HCT116 (cell line): ENCODE measurements around the gene H2AZ2. TPM values are rescaled to one million over a fixed set of nuclear protein-coding genes. Genes with fewer than 3 reads are reported as not detected.

Source experiments
- ATAC-seq: fragments of 200-7000 bp; cut with Tn5 transposase; 2 replicates; pipeline ENCODE4 v1.9.1; 2020; ENCODE audit warnings: mild to moderate bottlenecking, moderate library complexity
- BruUV-seq: library from RNA; stranded (reverse); fragments of 400-500 nt; replicated peaks from 2 replicates; lab custom pipeline; 2021; lab: Mats Ljungman, UMichigan
- CTCF ChIA-PET: fragments of 300-600 bp; sonication (Branson Sonifier 250); formaldehyde crosslinking; loops from one replicate; lab custom pipeline; 2021; ENCODE audit warnings: antibody characterized with exemption; lab: Charles Lee
- POLR2A ChIA-PET: fragments of 300-600, 350-600 bp; sonication (Branson Sonifier 250); formaldehyde crosslinking; loops from one replicate; lab custom pipeline; 2021; ENCODE audit warnings: antibody characterized with exemption; lab: Charles Lee
- RAD21 ChIA-PET, 2 experiments: fragments of 300-600 bp; sonication (Branson Sonifier 250); formaldehyde crosslinking; loops; one replicate each; lab custom pipeline; 2023; ENCODE audit warnings: low total read pairs in 2 of 2; ENCODE audit not compliant: uncharacterized antibody in 2 of 2, unreplicated experiment in 2 of 2, low non-redundant PET in 1 of 2; lab: Charles Lee
- DNase-seq: peaks from one replicate; pipeline ENCODE4 v3.0.0-alpha.2; 2010; ENCODE audit warnings: low read depth, low spot score
- H2AFZ ChIP-seq: fragments of 200-600 bp; shearing (Covaris generic), sonication (generic); 2 replicates; pipeline ENCODE4 v1.6.1; 2017; ENCODE audit warnings: low read depth, mixed run types, mixed read lengths, antibody characterized with exemption, low read length; ENCODE audit not compliant: poor library complexity, severe bottlenecking
- H3K27ac ChIP-seq: 2 replicates; pipeline ENCODE4 v1.5.1; 2012; ENCODE audit warnings: low read depth, low read length
- H3K27me3 ChIP-seq: fragments of 200-600 bp; sonication (generic); 2 replicates; pipeline ENCODE4 v1.6.1; 2016; ENCODE audit warnings: mixed run types, low read length, mixed read lengths; ENCODE audit not compliant: insufficient read depth
- H3K36me3 ChIP-seq, 2 experiments: fragments of 200-500 bp in 1 of 2; fragments of 200-600 bp in 1 of 2; sonication (Bioruptor generic) in 1 of 2; sonication (generic) in 1 of 2; 2 replicates each; pipeline versions ENCODE4 v1.5.1 to v1.6.1; 2014 to 2016; ENCODE audit warnings: low read length in 2 of 2, inconsistent platforms in 1 of 2, mixed read lengths in 1 of 2, mixed run types in 1 of 2; ENCODE audit not compliant: insufficient read depth in 2 of 2, control insufficient read depth in 1 of 2
- H3K4me1 ChIP-seq, 2 experiments: fragments of 200-600 bp in 1 of 2; sonication (generic) in 1 of 2; 2 replicates each; pipeline versions ENCODE4 v1.5.1 to v1.6.1; 2012 to 2017; ENCODE audit warnings: low read length in 2 of 2, inconsistent platforms in 1 of 2, mild to moderate bottlenecking in 1 of 2, mixed read lengths in 1 of 2, mixed run types in 1 of 2, moderate library complexity in 1 of 2; ENCODE audit not compliant: insufficient read depth in 2 of 2, control insufficient read depth in 1 of 2
- H3K4me2 ChIP-seq: fragments of 200-600 bp; sonication (generic); 2 replicates; pipeline ENCODE4 v1.6.1; 2017; ENCODE audit warnings: mixed run types, low read length, mixed read lengths
- H3K4me3 ChIP-seq, 2 experiments: fragments of 200-600 bp in 1 of 2; sonication (generic) in 1 of 2; replicated peaks in 1 of 2; 2 replicates each; pipeline ENCODE4 v1.5.1; 2011 to 2016; ENCODE audit warnings: low read length in 2 of 2, control low read depth in 1 of 2, low read depth in 1 of 2, mild to moderate bottlenecking in 1 of 2, mixed read lengths in 1 of 2, mixed run types in 1 of 2
- H3K79me2 ChIP-seq: fragments of 200-600 bp; sonication (generic); 2 replicates; pipeline ENCODE4 v1.6.1; 2017; ENCODE audit warnings: mild to moderate bottlenecking, mixed run types, low read length, moderate library complexity, mixed read lengths; ENCODE audit not compliant: insufficient read depth
- H3K9ac ChIP-seq: fragments of 200-600 bp; sonication (generic); 2 replicates; pipeline ENCODE4 v1.6.1; 2016; ENCODE audit warnings: low read length, mixed read lengths
- H3K9me2 ChIP-seq: fragments of 200-600 bp; sonication (generic), shearing (Covaris generic); 2 replicates; pipeline ENCODE4 v1.6.1; 2017; ENCODE audit warnings: mixed run types, mild to moderate bottlenecking, moderate library complexity; ENCODE audit not compliant: insufficient read depth
- H3K9me3 ChIP-seq, 2 experiments: fragments of 200-500 bp in 1 of 2; fragments of 200-600 bp in 1 of 2; sonication (Bioruptor generic) in 1 of 2; sonication (generic) in 1 of 2; 2 replicates each; pipeline ENCODE4 v1.6.1; 2014 to 2017; ENCODE audit warnings: low read length in 2 of 2, mixed read lengths in 2 of 2, inconsistent platforms in 1 of 2, low read depth in 1 of 2, mild to moderate bottlenecking in 1 of 2, mixed run types in 1 of 2, moderate library complexity in 1 of 2; ENCODE audit not compliant: control insufficient read depth in 1 of 2, insufficient read depth in 1 of 2
- H4K20me1 ChIP-seq: fragments of 200-600 bp; sonication (generic), shearing (Covaris generic); 2 replicates; pipeline ENCODE4 v1.6.1; 2017; ENCODE audit warnings: mixed run types, mild to moderate bottlenecking, moderate library complexity; ENCODE audit not compliant: insufficient read depth
- ATF3 ChIP-seq: IDR thresholded peaks from 2 replicates; pipeline ENCODE4 v1.6.1; 2012
- CEBPB ChIP-seq: IDR thresholded peaks from 2 replicates; pipeline ENCODE4 v1.6.1; 2012; ENCODE audit warnings: low read depth
- CTCF ChIP-seq, 3 experiments: fragments of 200-600 bp in 1 of 3; sonication (generic) in 1 of 3; IDR thresholded peaks in 2 of 3; conservative IDR thresholded peaks in 1 of 3; 2 replicates each; pipeline ENCODE4 v1.5.1; 2012 to 2017; ENCODE audit warnings: low read depth in 2 of 3, low read length in 2 of 3, antibody characterized with exemption in 1 of 3, borderline replicate concordance in 1 of 3, control low read depth in 1 of 3, mild to moderate bottlenecking in 1 of 3, mixed read lengths in 1 of 3, mixed run types in 1 of 3, moderate library complexity in 1 of 3; ENCODE audit not compliant: insufficient read depth in 1 of 3
- ELF1 ChIP-seq: IDR thresholded peaks from 2 replicates; pipeline ENCODE4 v1.6.1; 2012; ENCODE audit warnings: low read depth, borderline replicate concordance
- EZH2 ChIP-seq: fragments of 200-600 bp; sonication (generic); IDR thresholded peaks from 2 replicates; pipeline ENCODE4 v1.6.1; 2017; ENCODE audit warnings: antibody characterized with exemption, mixed run types
- EZH2phosphoT487 ChIP-seq: fragments of 200-600 bp; IDR thresholded peaks from 2 replicates; pipeline ENCODE4 v1.6.1; 2018; ENCODE audit warnings: antibody characterized with exemption, borderline replicate concordance
- POLR2A ChIP-seq: IDR thresholded peaks from 2 replicates; pipeline ENCODE4 v1.7.0; 2011; ENCODE audit warnings: borderline replicate concordance; ENCODE audit not compliant: insufficient read depth, insufficient read length; ENCODE audit errors: extremely low read depth
- POLR2AphosphoS5 ChIP-seq: IDR thresholded peaks from 2 replicates; pipeline ENCODE4 v1.6.1; 2011; ENCODE audit warnings: mild to moderate bottlenecking, low read depth, low read length, moderate library complexity
- RAD21 ChIP-seq: IDR thresholded peaks from 2 replicates; pipeline ENCODE4 v1.6.1; 2012; ENCODE audit warnings: low read depth, mild to moderate bottlenecking
- SIN3A ChIP-seq: IDR thresholded peaks from 2 replicates; pipeline ENCODE4 v1.6.1; 2012; ENCODE audit warnings: low read depth
- SP1 ChIP-seq: IDR thresholded peaks from 2 replicates; pipeline ENCODE4 v1.6.1; 2012; ENCODE audit warnings: low read depth
- TCF7L2 ChIP-seq: IDR thresholded peaks from 2 replicates; pipeline ENCODE4 v1.7.0; 2011; ENCODE audit warnings: borderline replicate concordance, inconsistent platforms; ENCODE audit not compliant: insufficient read depth, insufficient read length; ENCODE audit errors: extremely low read depth
- YY1 ChIP-seq: IDR thresholded peaks from 2 replicates; pipeline ENCODE4 v1.6.1; 2011; ENCODE audit warnings: low read length, low read depth, moderate library complexity, mild to moderate bottlenecking; ENCODE audit not compliant: insufficient replicate concordance; ENCODE audit errors: extremely low read depth
- ZFX ChIP-seq: fragments of 450-650 bp; IDR thresholded peaks from 2 replicates; pipeline ENCODE4 v1.6.1; 2017
- ZNF274 ChIP-seq: fragments of 200-500 bp; sonication (Bioruptor generic); IDR thresholded peaks from 2 replicates; pipeline ENCODE4 v1.6.1; 2014; ENCODE audit warnings: mild to moderate bottlenecking, low read depth, low read length, inconsistent platforms
- intact Hi-C: fragments of 100-400 bp; cut with micrococcal nuclease; formaldehyde crosslinking; loops from 2 replicates; pipeline ENCODE4 v1.10.0; 2022
- total RNA-seq: library from RNA; stranded (reverse); gene quantifications from one replicate; pipeline ENCODE4 v1.2.1, GENCODE V29; 2021; ENCODE audit not compliant: unreplicated experiment
- TF ChIP-seq, protein P1 (sequence below): IDR thresholded peaks from 2 replicates; pipeline ENCODE4 v1.6.1; 2012

The H2AZ2 gene
- total RNA-seq, 1 experiment from 2014 or later, result 226 TPM

DNA sequence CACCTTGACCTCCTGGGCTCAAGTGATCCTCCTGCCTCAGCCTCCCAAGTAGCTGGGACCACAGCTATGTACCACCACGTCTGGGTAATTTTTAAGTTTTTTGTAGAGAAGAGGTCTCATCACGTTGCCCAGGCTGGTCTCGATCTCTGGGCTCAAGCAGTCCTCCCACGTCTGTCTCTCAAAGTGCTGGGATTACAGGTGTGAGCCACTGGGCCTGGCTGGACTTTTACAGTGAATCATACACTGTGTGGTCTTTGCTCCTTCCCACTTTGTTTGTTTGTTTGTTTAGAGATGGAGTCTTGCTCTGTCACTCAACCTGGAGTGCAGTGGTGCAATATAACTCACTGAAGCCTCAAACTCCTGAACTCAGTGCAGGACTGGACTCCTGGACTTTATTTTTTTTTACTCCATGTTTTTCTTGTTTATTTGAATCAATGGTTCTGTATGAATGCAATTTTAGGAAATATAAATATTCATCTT, 38.9 kb downstream of the H2AZ2 start:
- Histone ChIP-seq H3K9me2 (no peaks in the 10 kb centered on the region), H3K9ac (no peak overlapping the region), H3K4me1 (peaks cover 12 to 15% of the 10 kb centered on the region in 2 experiments), H3K9me3 (no peaks in the 10 kb centered on the region), H3K27me3 (no peaks in the 10 kb centered on the region), H3K4me3 (no peak overlapping the region), H3K4me2 (no peak overlapping the region), H2AFZ (no peak overlapping the region), H4K20me1 (no peaks in the 10 kb centered on the region), H3K36me3 (peaks cover 4 to 5% of the 10 kb centered on the region in 2 experiments; a peak in 2 of 4 replicates), H3K79me2 (no peaks in the 10 kb centered on the region), H3K27ac (no peak overlapping the region)
- RAD21 ChIA-PET, result interaction anchor here in 1 of 2 experiments (0.7 kb wide), 1 partner anchor 16 kb away, joined by 6 read pairs; no protein-coding TSS in a partner anchor
- intact Hi-C loops, result no loop called here
- ATAC-seq, result no peak
- DNase-seq, result no peak
- TF ChIP-seq POLR2A (no peak), ATF3 (no peak), TCF7L2 (no peak), SP1 (no peak), EZH2 (no peak), CEBPB (no peak), ZFX (no peak), YY1 (no peak), ZNF274 (no peak), CTCF (IDR thresholded peaks at IDR 0.05 in 2 of 3, conservative IDR thresholded peaks at IDR 0.05 in 1 of 3; ENCODE audit: borderline replicate concordance in 1 of 3, insufficient read depth in 1 of 3, low read depth in 2 of 3, low read length in 2 of 3) (no peak), EZH2phosphoT487 (no peak), POLR2AphosphoS5 (no peak), SIN3A (no peak), ELF1 (no peak), RAD21 (no peak)
- TF ChIP-seq, protein P1, sequence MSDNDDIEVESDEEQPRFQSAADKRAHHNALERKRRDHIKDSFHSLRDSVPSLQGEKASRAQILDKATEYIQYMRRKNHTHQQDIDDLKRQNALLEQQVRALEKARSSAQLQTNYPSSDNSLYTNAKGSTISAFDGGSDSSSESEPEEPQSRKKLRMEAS, result no peak
- no TSS peak for BruUV-seq
- CTCF ChIA-PET, result interaction anchor here (2.0 kb wide), 1 partner anchor 39 kb away, joined by 5 read pairs; the partner anchor contains the start of gene H2AZ2
- POLR2A ChIA-PET, result no interaction called here
